Testis (tissue), 2 donors: ENCODE measurements around the gene ARID5A.

Experiments used
- POLR2A ChIP-seq: fragments of 450-650 bp; IDR thresholded peaks from one replicate; pipeline ENCODE4 v1.6.1; 2017; ENCODE audit warnings: antibody characterized with exemption, mild to moderate bottlenecking, moderate library complexity
- TF ChIP-seq, protein P1 (sequence below), 3 experiments: fragments of 450-650 bp in 2 of 3; fragments of 200-600 bp in 1 of 3; sonication (generic) in 1 of 3; IDR thresholded peaks; one replicate each; pipeline ENCODE4 v1.5.1; 2016 to 2019; ENCODE audit warnings: antibody characterized with exemption in 3 of 3, mild to moderate bottlenecking in 2 of 3, moderate library complexity in 1 of 3

- TF ChIP-seq, protein P1, sequence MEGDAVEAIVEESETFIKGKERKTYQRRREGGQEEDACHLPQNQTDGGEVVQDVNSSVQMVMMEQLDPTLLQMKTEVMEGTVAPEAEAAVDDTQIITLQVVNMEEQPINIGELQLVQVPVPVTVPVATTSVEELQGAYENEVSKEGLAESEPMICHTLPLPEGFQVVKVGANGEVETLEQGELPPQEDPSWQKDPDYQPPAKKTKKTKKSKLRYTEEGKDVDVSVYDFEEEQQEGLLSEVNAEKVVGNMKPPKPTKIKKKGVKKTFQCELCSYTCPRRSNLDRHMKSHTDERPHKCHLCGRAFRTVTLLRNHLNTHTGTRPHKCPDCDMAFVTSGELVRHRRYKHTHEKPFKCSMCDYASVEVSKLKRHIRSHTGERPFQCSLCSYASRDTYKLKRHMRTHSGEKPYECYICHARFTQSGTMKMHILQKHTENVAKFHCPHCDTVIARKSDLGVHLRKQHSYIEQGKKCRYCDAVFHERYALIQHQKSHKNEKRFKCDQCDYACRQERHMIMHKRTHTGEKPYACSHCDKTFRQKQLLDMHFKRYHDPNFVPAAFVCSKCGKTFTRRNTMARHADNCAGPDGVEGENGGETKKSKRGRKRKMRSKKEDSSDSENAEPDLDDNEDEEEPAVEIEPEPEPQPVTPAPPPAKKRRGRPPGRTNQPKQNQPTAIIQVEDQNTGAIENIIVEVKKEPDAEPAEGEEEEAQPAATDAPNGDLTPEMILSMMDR (IDR thresholded peaks at IDR 0.05): no peak
- TF ChIP-seq POLR2A: no peak
Observed at GRCh38 chr2:96553176-96553956, 16.8 kb downstream of the ARID5A start.
